Lower leg skin (tissue), 3 donors: ENCODE results near the gene NUDT9.

Source experiments
- POLR2A ChIP-seq, 2 donors: fragments of 450-650 bp; IDR thresholded peaks; one replicate each; pipeline ENCODE4 v1.6.1; 2016 to 2017; ENCODE audit warnings: antibody characterized with exemption in 2 of 2, mild to moderate bottlenecking in 1 of 2, moderate library complexity in 1 of 2
- TF ChIP-seq, protein P1 (sequence below), 3 donors: fragments of 450-650 bp; IDR thresholded peaks; one replicate each; pipeline ENCODE4 v1.5.1; 2016; ENCODE audit warnings: antibody characterized with exemption in 3 of 3, mild to moderate bottlenecking in 3 of 3, moderate library complexity in 2 of 3

- TF ChIP-seq, protein P1, sequence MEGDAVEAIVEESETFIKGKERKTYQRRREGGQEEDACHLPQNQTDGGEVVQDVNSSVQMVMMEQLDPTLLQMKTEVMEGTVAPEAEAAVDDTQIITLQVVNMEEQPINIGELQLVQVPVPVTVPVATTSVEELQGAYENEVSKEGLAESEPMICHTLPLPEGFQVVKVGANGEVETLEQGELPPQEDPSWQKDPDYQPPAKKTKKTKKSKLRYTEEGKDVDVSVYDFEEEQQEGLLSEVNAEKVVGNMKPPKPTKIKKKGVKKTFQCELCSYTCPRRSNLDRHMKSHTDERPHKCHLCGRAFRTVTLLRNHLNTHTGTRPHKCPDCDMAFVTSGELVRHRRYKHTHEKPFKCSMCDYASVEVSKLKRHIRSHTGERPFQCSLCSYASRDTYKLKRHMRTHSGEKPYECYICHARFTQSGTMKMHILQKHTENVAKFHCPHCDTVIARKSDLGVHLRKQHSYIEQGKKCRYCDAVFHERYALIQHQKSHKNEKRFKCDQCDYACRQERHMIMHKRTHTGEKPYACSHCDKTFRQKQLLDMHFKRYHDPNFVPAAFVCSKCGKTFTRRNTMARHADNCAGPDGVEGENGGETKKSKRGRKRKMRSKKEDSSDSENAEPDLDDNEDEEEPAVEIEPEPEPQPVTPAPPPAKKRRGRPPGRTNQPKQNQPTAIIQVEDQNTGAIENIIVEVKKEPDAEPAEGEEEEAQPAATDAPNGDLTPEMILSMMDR (IDR thresholded peaks at IDR 0.05): no peak
- no peak for TF ChIP-seq POLR2A (IDR thresholded peaks at IDR 0.05)
These were observed 83.5 kb downstream of the NUDT9 start for GRCh38 chr4:87505862-87506261.
